AG20443 (cell line): Measurements from ENCODE around the gene PDE9A.

Source experiments
- DNase-seq: peaks from one replicate; pipeline ENCODE4 v3.0.0; 2012; ENCODE audit warnings: low spot score, mixed read lengths

The PDE9A gene

DNA sequence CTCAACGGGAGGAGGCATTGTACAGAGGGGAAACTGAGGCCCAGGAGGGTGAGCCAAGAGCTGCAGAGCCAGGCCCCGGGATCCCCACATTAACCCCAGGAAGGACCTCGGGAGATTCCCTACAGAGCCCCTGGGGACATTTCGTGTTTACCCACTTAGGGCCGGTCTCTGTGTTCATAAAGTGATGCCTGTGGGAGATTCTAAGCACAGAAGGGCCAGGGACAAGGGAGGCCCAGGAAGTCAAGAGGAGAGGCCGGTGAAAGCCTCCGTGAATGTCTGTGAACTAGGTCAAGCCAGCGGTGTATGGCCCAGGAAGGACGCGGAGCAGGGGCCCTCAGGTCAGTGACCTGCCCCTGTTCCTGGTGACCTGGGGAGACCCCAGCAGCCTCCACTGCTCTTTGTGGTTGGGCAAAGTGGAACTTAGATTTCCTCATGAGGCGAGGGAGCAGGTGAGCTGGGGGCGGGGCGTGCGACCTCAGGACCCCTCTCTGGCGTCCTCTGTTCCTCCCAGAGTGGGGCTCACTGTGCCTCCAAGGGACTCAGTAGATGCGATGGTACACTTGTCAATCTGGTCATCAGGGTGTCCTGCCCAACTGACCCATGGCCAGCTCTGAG, 34.9 kb downstream of the PDE9A start:
- DNase-seq: no peak

DNA sequence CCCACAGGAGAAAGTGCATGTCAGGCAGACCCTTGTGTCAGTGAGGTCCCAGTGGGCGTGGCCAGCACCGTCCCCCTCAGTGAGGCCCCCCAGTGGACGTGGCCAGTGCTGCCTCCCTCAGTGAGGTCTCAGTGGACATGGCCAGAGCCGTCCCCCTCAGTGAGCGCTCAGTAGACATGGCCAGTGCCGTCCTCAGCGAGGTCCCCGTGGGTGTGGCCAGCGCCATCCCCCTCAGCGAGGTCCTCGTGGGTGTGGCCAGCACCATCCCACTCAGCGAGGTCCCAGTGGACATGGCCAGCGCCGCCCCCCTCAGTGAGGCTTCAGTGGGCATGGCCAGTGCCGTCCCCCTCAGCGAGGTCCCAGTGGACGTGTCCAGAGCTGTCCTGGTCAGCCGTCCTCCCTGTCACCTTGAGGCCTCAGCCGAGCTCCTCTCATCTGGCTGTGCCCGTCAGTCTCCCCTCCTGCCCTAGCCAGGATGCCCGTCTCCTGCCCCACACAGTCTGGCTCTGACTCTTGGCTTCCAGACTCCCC, 35.5 kb downstream of the PDE9A start:
- DNase-seq: no peak

DNA sequence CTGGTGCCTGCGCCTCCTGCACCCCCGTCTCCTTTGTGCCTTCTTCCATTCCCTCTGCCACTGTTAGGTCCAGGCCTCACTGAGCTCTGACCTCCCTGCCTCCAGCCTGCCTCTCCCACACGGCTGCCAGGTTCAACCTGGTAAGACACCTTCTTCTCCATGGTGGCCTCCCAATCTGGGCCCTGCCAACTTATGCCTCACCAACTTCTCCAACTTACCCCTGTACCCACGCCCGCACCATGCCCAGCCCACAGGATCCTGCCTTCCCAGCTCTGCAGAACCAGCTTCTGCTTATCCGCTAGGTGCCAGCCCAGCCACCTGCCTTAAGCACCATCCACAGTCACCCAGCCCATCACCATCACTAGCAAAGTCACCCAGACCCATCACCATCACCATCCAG, 37.2 kb downstream of the PDE9A start:
- no peak for DNase-seq

DNA sequence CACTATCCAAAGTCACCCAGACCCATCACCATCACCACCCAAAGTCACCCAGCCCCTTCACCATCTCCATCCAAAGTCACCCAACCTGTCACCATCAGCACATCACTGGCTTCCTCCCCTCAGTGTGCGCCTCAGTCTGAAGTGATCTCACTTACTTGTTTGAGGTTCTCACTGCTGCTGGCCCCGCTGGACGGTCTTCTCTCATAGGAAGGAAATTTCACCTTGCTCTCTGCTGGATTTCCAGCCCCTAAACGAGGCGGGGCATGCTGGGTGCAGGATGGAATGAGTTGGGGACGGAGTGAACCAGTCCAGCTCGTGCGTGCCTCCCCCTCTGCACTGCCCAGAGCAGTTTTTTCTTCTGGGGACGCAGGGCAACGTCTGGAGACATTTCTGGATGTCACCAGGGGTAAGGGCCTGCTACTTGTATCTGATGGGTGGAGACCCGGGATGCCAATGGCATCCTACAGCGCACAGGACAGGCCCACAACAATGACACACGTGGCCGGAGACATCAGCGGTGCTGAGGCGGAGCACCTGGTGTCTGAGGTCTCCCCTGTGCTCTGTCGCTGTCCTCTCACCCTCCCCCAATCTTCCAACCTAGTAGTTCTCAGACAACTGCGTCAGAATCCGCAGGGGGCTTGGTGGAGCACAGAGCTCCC, 38.6 kb downstream of the PDE9A start:
- no peak for DNase-seq

DNA sequence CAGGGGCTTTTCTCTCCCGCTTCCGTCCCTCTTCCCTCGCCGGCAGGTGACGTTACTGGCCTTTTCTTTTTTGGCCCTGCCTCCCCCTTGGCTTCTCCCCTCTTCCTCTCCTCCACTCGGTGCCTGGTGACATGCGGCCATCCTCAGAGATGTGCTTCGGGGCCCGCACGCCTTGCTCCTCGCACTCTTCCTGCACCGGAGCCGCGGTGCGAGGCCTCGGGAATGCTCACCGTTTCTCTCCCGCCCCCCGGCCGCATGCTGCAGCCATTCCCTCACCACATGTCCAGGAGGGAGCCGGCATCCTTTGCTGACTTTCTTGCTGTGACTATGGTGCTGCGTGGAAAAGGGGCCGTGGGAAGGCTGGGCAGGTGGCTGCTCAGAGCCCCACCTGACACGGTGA, 39.3 kb downstream of the PDE9A start:
- no peak for DNase-seq

DNA sequence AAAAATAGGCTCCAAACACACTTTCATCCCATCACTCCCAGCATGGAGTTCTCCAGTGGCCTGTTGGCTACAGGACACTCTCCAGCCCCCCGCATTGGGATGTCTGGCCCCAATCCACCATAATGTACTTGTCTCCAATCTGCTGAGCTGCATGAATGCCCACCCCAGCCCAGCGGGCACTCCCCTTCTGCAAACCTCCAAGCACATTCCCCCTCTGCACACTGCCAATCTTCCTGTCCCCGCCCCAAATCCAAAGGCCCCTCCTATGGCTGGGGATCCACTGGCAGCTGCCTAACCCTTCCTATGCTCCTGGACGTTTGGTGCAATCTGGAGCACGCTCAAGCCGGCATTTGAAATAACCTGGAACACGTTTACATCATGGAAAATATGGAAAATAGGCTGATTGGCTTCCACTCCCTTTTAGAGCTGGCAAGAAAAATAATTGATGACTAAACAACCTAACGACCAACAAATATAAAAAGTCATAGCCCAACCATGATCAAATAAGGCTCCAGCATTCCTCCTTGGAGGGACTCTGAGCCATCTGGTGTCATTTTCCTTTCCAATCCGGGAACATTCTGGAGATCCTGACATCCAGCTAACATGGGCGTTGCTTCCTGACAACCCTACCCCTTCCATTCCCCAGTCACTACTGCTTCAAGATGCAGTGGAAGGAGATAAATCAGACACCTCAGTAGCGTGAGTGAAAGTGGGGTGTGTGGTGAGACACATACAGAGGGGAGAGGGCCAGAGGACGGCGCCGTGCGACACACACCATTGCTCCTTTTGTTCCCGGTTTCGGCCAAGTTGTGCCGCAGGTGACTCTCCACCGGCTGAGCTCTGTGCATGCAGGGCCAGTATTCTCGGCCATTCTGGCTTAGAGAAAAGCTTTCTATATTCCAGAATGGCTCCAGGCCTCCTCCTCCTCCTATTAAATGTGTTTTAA, 41.6 kb downstream of the PDE9A start:
- no peak for DNase-seq

DNA sequence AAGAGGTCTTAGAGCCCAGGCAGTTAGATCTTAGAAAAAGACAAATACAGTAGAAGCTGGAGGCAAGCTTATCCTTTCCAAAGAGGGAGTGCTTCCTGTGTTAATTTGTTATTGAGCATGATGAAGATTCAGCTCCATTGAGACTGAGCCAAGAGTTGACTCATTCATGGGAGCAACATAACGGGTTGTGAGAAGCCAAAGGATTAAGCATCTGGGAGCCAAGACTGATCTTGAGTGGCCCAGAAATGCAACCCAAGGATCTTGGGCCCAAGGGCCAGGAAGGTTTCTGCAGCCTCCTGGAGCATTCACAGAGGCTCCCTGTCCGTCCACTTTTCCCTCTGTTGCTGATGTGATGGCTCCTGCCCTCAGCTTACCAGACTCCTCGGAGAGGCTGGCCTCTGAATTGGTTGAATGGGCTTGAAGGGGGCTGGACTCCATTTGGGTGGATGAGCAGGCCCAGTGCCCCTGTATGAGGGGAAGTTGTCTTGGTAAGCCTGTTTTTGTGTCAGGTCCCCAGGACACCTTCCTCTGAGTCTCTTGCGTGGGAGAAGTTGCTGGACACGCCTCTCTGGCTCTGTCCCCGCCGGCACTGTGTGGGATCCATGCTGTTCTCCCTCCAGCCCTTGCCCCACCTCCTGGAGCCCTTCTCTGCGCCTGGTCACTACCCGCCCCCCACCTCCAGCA, 42.4 kb downstream of the PDE9A start:
- no peak for DNase-seq

DNA sequence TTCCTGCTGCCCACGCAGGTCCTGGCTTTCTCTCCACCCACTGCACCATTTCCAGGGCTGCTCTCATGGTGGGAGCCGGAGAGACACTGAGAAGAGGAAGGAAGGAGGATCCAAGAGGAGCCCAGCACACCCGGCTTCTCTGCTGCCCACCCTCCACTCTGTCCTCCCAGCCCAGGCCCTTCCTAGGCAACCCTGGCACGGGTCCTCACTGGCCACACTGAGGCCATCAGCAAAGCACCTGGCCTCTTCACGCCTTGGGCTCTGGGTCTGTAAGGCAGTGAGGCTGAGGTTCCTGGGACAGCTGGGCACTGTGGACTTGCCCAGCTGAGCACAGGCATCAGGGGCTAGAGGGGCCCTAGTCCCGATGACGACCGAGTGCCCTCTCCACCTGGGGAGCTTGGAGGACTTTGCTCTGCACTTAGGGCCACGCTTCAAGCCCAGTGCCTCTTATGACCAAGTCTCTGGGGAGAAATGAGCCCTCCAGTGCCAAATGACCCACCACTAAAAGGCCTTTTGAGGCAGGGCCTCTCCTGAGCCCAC, 43.1 kb downstream of the PDE9A start:
- DNase-seq: no peak

DNA sequence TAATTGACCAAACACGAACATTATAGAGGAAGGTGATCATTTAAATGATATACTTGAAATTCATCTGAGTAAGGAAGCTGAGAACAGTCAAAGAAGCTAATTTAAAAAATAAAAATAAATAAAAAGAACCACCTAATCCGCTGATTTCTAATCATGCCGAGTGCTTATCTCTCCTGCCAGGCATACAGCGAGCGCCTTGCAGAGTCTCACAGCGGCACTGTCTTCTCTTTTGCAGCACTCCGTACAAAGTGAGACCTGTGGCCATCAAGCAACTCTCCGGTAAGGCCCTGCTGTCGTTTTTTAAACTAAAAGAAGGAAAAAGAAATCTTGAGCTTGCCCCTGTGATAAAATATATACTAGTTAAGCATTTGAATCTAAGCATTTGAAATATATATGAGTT, 45.3 kb downstream of the PDE9A start:
- no peak for DNase-seq

DNA sequence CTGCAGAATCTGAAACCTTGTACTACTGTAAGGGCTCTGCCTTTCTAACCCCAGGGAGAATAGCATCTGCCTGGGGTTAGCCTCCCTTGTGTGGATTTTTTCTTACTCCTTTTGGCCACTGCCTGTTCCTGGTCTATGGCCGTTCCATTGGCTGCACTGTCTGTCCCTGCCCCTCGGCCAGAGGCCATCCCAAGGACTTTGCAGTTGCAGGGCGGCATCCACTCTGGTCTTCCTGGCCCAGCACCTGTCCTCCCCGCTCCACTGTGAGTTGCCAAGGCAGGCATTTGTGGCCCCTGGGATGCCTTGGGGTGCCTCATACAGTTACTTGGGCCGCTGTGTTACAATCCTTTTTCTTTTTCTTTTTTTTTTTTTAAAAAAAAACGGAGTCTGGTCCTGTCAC, 45.8 kb downstream of the PDE9A start:
- DNase-seq: no peak

DNA sequence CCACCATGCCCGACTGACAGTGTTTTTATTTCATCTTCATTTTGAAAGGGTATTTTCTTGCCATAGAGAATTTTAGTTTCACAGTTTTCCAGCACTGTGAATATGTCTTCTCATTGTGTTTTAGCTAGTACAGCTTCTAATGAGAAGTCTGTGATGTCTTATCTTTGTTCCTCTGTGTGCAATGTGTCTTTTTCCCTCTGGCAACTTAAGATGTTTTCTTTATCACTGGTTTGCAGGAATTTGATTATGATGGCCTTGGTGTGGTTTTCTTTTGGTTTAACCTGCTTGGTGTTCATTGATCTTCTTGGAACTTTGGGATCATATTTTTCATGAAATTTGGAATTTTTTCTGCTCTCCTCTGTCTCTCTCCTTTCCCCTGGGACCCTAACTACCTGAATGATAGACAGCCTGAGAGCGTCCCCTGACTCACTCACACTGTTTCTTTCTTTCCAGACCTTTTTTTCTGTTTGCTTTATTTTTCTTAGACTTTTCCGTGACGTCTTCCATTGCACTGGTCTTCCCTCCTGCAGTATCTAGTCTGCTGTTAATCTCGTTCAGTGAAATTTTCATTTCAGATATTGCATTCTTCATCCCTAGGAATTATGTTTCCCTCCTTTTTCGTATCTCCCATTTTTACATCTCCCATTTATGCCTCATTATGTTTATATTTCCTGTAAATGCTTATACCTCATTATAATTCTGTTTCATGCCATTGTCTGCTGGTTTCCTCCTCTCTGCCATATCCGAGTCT, 48.5 kb downstream of the PDE9A start:
- DNase-seq: no peak

DNA sequence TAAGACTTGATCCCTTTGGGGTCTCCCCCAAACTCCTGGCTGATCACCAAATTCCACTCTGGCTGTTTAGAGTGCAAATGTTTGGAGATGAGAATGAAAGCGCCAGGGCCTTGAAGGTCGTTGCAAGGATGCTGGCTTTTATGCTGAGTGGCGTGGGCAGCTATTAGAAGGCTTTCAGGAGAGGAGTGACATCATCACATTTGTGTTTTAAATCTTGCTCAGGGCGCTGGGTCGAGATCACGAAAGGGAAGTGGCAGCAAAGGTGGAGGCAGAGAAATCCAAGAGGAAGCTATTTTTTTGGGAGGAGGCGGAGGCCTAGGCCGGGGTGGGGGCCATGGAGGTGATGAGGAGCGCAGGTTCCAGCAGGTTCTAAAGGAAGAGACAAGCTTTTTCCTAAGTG, 49.3 kb downstream of the PDE9A start:
- DNase-seq: no peak

DNA sequence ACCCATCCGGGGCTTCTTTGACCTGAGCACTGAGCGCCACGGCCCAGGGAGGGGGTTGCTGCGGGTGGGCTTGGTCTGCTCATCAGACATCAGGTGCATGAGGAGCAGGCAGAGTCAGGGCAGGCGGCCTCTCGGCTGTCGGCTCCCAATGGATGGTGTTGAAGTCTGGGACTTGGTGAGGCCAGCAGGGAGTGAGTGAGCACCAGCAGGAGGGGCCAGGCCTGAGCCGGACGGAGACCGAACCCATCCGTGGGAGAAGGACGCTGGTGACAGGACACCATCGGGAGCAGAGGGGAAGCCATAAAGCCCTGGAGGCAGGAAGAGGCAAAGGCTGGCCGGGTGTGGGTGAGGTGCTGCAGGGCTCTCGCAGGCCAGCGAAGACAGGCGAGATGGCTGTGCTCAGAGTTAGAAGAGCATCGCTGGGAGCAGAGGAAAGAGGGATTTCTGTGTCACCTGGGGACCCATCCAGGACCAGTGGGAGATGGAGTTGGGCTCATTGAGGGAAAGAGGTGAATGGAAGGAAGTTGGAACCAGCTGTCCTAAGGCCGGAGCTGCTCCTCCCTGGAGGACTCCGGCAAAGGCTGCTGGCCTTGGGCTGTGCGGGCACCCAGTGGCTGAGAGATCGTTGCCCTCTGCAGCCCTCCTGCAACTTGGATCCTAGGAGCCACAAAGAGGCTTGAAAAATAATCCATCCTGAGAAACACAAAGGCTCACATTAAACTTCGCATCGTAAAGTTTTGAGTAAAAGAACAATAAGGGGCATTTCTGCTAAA, 49.9 kb downstream of the PDE9A start:
- DNase-seq: no peak

DNA sequence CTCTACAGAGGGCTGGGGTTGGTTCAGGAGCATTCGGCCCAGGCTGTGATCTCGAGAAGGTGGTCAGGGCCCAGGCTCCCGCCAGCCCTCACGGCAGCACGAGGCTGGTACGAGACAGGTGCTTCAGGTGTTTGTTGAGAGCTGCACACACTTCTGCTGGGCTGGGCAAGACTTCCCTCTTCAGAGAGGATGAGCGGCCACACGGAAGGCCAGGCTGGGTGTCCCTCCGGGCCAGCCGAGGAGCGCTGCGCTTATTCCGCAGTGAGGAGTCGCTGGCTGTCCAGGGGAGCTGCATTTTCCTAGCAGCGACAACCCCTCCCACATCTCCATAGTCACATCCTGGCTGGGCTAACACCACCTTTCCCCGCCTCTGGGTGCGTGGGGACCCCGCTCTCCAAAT, 50.5 kb downstream of the PDE9A start:
- no peak for DNase-seq

DNA sequence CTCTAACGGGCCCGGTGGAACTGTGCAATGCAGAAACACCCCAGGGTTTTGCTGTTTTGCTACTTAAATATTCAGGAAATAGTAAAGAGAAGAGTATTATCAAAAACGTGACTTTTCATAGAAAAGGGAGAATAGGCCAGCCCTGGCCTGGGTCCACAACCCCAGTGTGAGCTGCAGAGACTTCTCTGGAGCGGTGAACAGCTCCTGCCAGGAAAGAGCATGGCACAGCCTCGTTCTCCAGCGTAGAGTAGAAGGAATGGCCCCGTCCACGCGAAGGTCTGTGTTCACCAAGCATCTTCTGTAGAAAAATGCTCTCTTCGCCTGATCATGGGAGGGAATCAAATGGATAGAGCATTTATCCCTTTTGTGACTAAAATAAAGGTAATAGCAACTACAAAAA, 51.4 kb downstream of the PDE9A start:
- no peak for DNase-seq

DNA sequence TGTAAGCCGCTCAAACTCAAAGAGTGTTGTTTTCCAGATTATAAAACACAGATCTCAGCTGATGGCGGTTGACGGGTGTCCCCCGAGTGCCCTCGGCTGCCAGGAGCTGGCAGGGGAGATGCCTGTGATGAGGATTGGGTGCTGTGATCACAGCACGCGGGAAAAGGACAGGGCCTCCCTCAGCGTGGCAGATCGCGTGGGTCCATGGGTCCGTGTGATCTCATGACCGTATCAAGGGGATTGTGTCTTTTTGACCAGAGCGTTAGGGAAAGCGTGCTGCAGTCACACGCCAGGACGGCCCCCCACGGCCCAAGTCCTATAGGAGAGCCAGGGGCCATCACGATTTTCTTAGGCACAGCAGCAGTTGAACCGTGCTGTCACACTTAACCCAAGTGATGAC, 51.9 kb downstream of the PDE9A start:
- DNase-seq: no peak

DNA sequence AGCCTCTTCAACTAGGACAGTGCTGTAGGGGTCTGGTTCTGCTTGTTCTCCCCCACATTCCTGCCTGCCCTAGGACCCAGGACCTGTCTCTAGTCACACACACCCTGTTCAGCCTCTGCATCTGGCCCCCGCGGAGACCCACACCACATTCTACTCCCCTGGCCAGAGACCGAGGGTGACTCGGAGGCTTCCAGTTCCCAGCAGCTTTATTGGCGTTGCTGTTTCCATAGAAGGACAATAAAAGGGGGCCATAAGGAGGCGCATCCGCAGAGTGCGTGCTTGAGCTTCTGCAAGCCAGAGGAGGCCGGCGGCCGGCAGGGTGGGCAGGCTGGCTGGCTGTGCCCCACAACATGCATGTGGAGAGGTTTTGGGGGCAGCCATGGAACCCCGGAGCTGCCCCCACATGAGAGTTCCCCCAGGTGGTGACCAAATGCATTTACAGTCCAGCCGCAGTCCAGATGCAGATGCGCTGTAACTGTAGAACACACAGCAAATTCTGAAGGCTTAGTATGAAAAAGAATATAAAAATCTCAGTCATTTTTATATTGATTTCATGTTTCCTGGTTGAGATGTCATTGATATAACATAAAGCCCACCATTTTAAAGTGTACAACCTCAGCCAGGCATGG, 52.4 kb downstream of the PDE9A start:
- no peak for DNase-seq

DNA sequence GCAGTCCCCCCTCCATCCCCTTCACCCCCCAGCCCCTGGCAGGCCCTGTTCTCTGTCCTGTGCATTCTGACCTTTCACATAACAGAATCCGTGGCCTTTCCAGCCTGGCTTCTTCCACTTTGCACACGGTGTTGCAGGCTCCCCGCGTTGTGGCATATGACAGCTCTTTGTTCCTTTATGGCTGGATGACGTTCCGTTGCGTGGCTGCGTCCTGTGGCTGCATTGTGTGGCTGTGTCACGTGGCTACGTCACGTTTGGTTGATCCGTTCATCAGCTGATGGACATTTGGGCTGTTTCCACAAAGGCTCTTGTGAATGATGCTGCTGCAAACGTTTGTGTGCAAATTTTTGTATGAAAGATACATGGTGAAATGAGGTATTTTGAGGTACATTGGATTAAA, 53.3 kb downstream of the PDE9A start:
- DNase-seq: no peak

DNA sequence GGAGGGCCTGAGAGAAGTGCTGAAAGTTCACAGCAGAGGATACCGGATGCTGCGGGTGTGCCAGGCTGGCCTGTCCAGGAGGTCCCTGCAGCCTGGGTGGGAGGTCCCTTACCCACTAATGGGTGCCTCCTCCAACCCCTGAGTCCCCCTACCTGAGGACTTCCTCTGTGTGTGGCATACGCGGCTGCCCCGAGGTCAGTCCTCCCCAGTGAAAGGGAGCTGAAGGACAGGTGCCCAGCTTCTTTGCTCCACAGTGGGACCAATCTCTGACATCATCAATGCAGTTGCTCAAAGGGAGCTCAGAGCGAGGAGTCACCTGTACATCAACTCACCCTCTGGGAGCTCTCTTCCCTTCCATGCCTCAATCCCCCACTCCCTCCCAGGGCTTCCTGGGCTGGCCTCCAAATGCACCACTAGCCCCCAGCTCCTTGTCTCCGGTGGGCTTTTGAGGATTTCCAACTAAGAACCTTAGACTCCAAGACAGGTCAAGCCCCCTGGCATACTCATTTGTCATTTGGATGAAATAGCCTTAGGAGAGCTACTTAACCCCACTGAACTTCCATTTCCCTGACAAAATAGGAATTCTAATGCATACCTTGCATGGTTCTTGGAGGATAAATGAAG, 53.9 kb downstream of the PDE9A start:
- DNase-seq: no peak

DNA sequence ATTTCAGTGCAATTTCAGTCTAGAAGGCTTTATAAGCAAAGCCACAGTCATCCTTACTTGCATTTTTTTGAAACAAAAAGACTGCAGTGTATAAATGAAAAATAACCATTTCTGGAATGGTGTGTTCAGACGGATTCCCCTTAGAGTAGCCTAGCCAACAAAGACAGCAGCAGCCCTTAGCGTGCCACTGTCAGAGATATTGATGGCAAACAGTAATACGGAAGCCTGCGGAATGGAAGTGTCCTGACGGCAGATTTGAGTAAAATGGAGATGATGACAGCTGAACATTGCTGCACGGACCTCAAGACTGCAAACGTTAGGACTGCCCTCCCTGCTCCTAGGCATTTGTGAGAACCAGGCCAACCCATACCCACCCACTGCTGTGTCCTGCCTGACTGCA, 54.7 kb downstream of the PDE9A start:
- no peak for DNase-seq
